ENCODE measurements around the gene FFAR3. TPM values are rescaled to one million over a fixed set of nuclear protein-coding genes. Genes with fewer than 3 reads are reported as not detected.

Gene FFAR3
- total and polyA plus RNA-seq, 2 of the 8 experiments (the other 6 are each of a cell fraction or from before 2014, with no cell fraction given): not detected

DNA sequence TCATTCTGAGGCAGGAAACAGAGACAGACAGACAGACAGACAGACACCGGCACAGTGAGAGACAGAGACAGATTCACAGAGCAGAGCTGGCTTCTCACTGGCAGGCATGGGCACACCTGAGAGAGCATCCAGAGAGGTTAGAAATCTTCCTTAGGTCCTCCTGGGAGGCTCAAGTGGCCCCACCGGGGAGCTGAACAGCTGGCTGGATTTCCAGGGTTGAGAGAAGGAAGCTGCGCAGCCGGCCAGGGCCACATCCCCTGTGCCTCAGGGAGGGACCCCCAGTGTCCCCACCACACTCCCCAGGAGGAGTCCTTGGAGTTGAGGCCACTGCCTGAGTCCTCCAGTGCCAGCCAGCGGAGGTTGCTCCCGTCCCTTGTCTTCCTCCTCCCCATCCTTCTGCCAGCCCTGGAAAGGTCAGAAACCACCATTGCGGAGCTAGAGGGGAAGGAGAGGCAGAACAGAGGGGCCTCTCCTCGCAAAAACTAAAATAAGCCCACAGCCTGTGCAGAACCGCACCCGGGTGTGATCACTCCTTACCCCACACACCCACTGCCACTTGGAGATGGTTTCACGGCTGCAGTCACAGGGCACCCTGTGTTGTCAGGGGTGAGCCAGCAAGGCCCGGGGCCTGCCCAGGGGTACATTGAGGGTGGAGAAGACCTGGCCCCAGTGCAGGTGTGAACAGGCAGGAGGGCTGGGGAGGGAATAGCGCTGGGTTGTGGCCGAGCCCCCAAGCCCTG is 4.2 kb downstream of the FFAR3 start:
- TF ChIP-seq RBBP5 (IDR thresholded peaks at IDR 0.05; ENCODE audit: borderline replicate concordance, low read depth, low read length): no peak
- TF ChIP-seq CTBP2 (IDR thresholded peaks at IDR 0.05; ENCODE audit: borderline replicate concordance, insufficient read depth, insufficient read length, low read length): no peak
- TF ChIP-seq RXRA (IDR thresholded peaks at IDR 0.05; ENCODE audit: insufficient read depth, low read depth, low read length): no peak
- TF ChIP-seq NANOG (IDR thresholded peaks at IDR 0.05; ENCODE audit: insufficient read depth, low read depth, low read length, poor library complexity, severe bottlenecking): no peak
- no peak for TF ChIP-seq FOSL1 (IDR thresholded peaks at IDR 0.05; ENCODE audit: insufficient read depth, low read depth, low read length)
- TF ChIP-seq BRCA1 (IDR thresholded peaks at IDR 0.05; ENCODE audit: low read depth, low read length): no peak
- TF ChIP-seq RAD21 (IDR thresholded peaks at IDR 0.05 in 1 of 2, conservative IDR thresholded peaks at IDR 0.05 in 1 of 2; ENCODE audit: low read depth in 2 of 2, low read length in 2 of 2): no peak
- TF ChIP-seq, protein P1, sequence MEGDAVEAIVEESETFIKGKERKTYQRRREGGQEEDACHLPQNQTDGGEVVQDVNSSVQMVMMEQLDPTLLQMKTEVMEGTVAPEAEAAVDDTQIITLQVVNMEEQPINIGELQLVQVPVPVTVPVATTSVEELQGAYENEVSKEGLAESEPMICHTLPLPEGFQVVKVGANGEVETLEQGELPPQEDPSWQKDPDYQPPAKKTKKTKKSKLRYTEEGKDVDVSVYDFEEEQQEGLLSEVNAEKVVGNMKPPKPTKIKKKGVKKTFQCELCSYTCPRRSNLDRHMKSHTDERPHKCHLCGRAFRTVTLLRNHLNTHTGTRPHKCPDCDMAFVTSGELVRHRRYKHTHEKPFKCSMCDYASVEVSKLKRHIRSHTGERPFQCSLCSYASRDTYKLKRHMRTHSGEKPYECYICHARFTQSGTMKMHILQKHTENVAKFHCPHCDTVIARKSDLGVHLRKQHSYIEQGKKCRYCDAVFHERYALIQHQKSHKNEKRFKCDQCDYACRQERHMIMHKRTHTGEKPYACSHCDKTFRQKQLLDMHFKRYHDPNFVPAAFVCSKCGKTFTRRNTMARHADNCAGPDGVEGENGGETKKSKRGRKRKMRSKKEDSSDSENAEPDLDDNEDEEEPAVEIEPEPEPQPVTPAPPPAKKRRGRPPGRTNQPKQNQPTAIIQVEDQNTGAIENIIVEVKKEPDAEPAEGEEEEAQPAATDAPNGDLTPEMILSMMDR (IDR thresholded peaks at IDR 0.05; ENCODE audit: control extremely low read depth in 1 of 3, insufficient read depth in 1 of 3, low read depth in 1 of 3, low read length in 3 of 3): no peak
- FAIRE-seq: no peak
- no peak overlapping the region for H4K91ac ChIP-seq (replicated peaks; ENCODE audit: insufficient read length, low read length)
- H3K18ac ChIP-seq (ENCODE audit: extremely low read depth, low read length): no peak overlapping the region
- H3K4ac ChIP-seq (replicated peaks; ENCODE audit: insufficient read length, low read depth, low read length): no peak overlapping the region
- POLR2A ChIA-PET (ENCODE audit: partially characterized antibody): no interaction called here
- no peaks in the 10 kb centered on the region for H3K9me3 ChIP-seq (ENCODE audit: insufficient read depth in 2 of 2, low read depth in 1 of 2, low read length in 1 of 2)
- H3K4me2 ChIP-seq (ENCODE audit: insufficient read depth in 1 of 2, low read depth in 2 of 2, low read length in 2 of 2): no peak overlapping the region
- no peak for DNase-seq (ENCODE audit: low read depth in 1 of 2, low spot score in 2 of 2)
- no peak overlapping the region for H3K14ac ChIP-seq (ENCODE audit: insufficient read length)
- H3K9ac ChIP-seq (replicated peaks in 1 of 4; ENCODE audit: extremely low read depth in 1 of 4, low read depth in 3 of 4, low read length in 3 of 4): no peak overlapping the region
- no peak overlapping the region for H3K27ac ChIP-seq (ENCODE audit: low read depth, low read length)
- H2BK15ac ChIP-seq (ENCODE audit: low read length): no peak overlapping the region
- no peak overlapping the region for H2AFZ ChIP-seq (ENCODE audit: low read length)
- CTCF ChIA-PET (ENCODE audit: partially characterized antibody): interaction anchor here (0.6 kb wide), 1 partner anchor 319 kb away, joined by 3 read pairs; no protein-coding TSS in a partner anchor
- no peak overlapping the region for H4K8ac ChIP-seq (ENCODE audit: extremely low read depth, insufficient read depth, low read length)
- H3K23me2 ChIP-seq (ENCODE audit: low read depth, low read length): no peaks in the 10 kb centered on the region
- no peaks in the 10 kb centered on the region for H4K20me1 ChIP-seq (replicated peaks in 1 of 2; ENCODE audit: control insufficient read depth in 1 of 2, insufficient read depth in 2 of 2, low read length in 2 of 2)
- no peak overlapping the region for H2BK5ac ChIP-seq (ENCODE audit: low read depth, low read length)
- H3K4me3 ChIP-seq (ENCODE audit: extremely low read depth in 1 of 4, insufficient read depth in 2 of 4, low read depth in 3 of 4, low read length in 4 of 4): no peak overlapping the region
- no peaks in the 10 kb centered on the region for H3K36me3 ChIP-seq (ENCODE audit: control insufficient read depth in 2 of 4, insufficient read depth in 4 of 4, low read length in 3 of 4)
- H3K23ac ChIP-seq (ENCODE audit: insufficient read length): no peak overlapping the region
- no peak overlapping the region for H3K56ac ChIP-seq (replicated peaks; ENCODE audit: insufficient read length, low read depth, low read length)
- no peak overlapping the region for H2BK20ac ChIP-seq (ENCODE audit: low read length)
- H2BK12ac ChIP-seq (ENCODE audit: low read depth, low read length): no peak overlapping the region
- no peaks in the 10 kb centered on the region for H3K79me1 ChIP-seq (ENCODE audit: low read depth, low read length)
- H3K4me1 ChIP-seq (replicated peaks in 1 of 4; ENCODE audit: control insufficient read depth in 3 of 4, insufficient read depth in 4 of 4, low read length in 3 of 4): no peaks in the 10 kb centered on the region
- no peak overlapping the region for H2AK5ac ChIP-seq (ENCODE audit: low read depth, low read length)
- H4K5ac ChIP-seq (ENCODE audit: insufficient read length, low read depth, low read length): no peak overlapping the region
- H3K79me2 ChIP-seq (ENCODE audit: control insufficient read depth in 1 of 2, insufficient read depth in 2 of 2, low read length in 2 of 2): no peaks in the 10 kb centered on the region
- WGBS, 2 experiments (ENCODE audit: extremely low coverage in 1 of 2, insufficient coverage in 1 of 2, insufficient read length in 1 of 2, insufficient replicate concordance in 2 of 2, low coverage in 1 of 2, low lambda C conversion rate in 2 of 2, missing lambda C conversion rate in 1 of 2): 78% methylated on average over 1 of the region's 14 CpGs; no CpG with 5 or more reads in 1 of the 2 experiments
- no peak overlapping the region for H2BK120ac ChIP-seq (replicated peaks; ENCODE audit: low read depth, low read length)
- no peaks in the 10 kb centered on the region for H3K27me3 ChIP-seq (replicated peaks in 1 of 4; ENCODE audit: control insufficient read depth in 3 of 4, extremely low read depth in 1 of 4, insufficient read depth in 3 of 4, low read length in 3 of 4)

Data from H1 (cell line).